PC-9 (cell line): Measurements from ENCODE around the gene PPCDC.

Experiments
- CTCF ChIP-seq: fragments of 200-600 bp; sonication (generic); conservative IDR thresholded peaks from 2 replicates; pipeline ENCODE4 v1.6.1; 2017; ENCODE audit warnings: mixed run types, antibody characterized with exemption, mild to moderate bottlenecking, moderate library complexity
- EZH2 ChIP-seq: fragments of 200-600 bp; sonication (generic); IDR thresholded peaks from 2 replicates; pipeline ENCODE4 v1.8.0; 2017; ENCODE audit warnings: antibody characterized with exemption, low read depth

- TF ChIP-seq CTCF = no peak
- no peak for TF ChIP-seq EZH2
Measured at GRCh38 chr15:75069301-75069925, 46.0 kb downstream of the PPCDC start.
